BJ (cell line): ENCODE measurements around the gene ADD2. TPM values are rescaled to one million over a fixed set of nuclear protein-coding genes. Genes with fewer than 3 reads are reported as not detected.

ENCODE experiments used
- CTCF ChIA-PET: fragments of 350-600 bp; formaldehyde crosslinking; extraction: SDS; loops from one replicate; lab custom pipeline; 2021; ENCODE audit warnings: antibody characterized with exemption, inconsistent platforms; lab: Yijun Ruan, JAX
- POLR2A ChIA-PET: fragments of 300-600 bp; sonication (Branson Sonifier 250); formaldehyde crosslinking; extraction: SDS; loops from one replicate; lab custom pipeline; 2021; ENCODE audit warnings: antibody characterized with exemption; lab: Charles Lee
- DNase-seq: peaks from one replicate; pipeline ENCODE4 v3.0.0-alpha.2; 2011; ENCODE audit warnings: low read depth
- H3K27me3 ChIP-seq: 2 replicates; pipeline ENCODE4 v1.6.0; 2011; ENCODE audit warnings: low read length; ENCODE audit not compliant: control insufficient read depth, insufficient read depth
- H3K36me3 ChIP-seq: 2 replicates; pipeline ENCODE4 v1.5.1; 2011; ENCODE audit warnings: low read length; ENCODE audit not compliant: control insufficient read depth, insufficient read depth
- H3K4me3 ChIP-seq: 2 replicates; pipeline ENCODE4 v1.5.1; 2011; ENCODE audit warnings: low read depth, mild to moderate bottlenecking, control low read depth, low read length
- CTCF ChIP-seq: IDR thresholded peaks from 2 replicates; pipeline ENCODE4 v1.5.1; 2011; ENCODE audit warnings: low read depth, mild to moderate bottlenecking, control low read depth, inconsistent platforms, low read length, moderate library complexity; ENCODE audit not compliant: insufficient read depth
- polyA plus RNA-seq: library from polyadenylated mRNA; depleted of rRNA; stranded (reverse); fragments of >200 nt; gene quantifications from 2 replicates; pipeline ENCODE4 v1.2.3, GENCODE V29; 2011

Gene ADD2
- polyA plus RNA-seq, 1 experiment: not detected

- ChIA-PET CTCF (interaction anchor here (1.0 to 2.5 kb wide), 4 partner anchors 16 to 466 kb away, joined by 3 to 9 read pairs (median 4); partner anchors contain the start of gene FAM136A), POLR2A (no interaction called here)
- Histone ChIP-seq H3K4me3 (no peak overlapping the region), H3K36me3 (no peaks in the 10 kb centered on the region), H3K27me3 (peaks cover 31% of the 10 kb centered on the region)
- no peak for TF ChIP-seq CTCF
- DNase-seq: no peak
Measured at GRCh38 chr2:70768590-70769085, 638 bp upstream of the ADD2 start.

- no peak overlapping the region for H3K4me3 ChIP-seq
Measured at GRCh38 chr2:70767079-70767698, 811 bp downstream of the ADD2 start.

DNA sequence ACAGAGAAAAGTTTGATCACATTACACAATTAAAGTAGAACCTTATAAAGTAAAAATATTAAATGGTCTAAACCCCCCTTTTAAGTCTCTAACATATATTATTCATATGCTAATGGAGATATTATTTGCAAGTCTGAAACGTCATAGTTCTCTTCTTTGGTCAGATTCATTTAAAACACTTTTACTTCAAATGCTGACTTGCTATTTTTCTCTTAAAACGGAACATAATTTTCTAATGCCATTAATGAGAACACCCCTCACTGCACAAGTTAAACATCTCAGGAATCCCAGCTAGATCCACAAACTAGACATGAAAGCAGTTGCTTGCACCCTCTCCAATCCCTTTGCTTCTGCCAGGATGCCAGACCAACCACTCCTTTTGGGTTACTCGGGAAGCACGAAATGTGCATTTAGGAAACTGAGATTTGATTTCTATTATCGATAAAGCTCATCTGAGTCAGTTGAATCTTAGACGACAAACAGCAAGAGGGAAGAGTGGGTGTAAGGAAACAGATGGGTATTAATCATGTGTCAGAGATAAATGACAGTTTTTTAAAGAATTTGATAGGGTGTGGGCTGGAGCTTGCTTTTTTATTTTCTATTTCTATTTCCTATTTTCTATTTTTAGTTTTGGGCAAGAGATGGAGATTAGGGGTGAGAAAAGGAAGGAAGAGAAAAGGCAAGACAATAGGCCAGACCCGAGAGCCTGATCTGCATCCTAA, 1.5 kb downstream of the ADD2 start:
- TF ChIP-seq CTCF: no peak
- CTCF ChIA-PET: no interaction called here
- H3K27me3 ChIP-seq: peaks cover 25% of the 10 kb centered on the region
- H3K36me3 ChIP-seq: no peaks in the 10 kb centered on the region
- POLR2A ChIA-PET: no interaction called here
- no peak overlapping the region for H3K4me3 ChIP-seq
- DNase-seq: no peak

More at GRCh38 chr2:70767079-70767698, 811 bp downstream of the ADD2 start:
- no peak for DNase-seq
- ChIA-PET POLR2A (no interaction called here), CTCF (no interaction called here)
- TF ChIP-seq CTCF: no peak
- Histone ChIP-seq H3K27me3 (peaks cover 31% of the 10 kb centered on the region), H3K36me3 (no peaks in the 10 kb centered on the region)

- CTCF ChIA-PET: no interaction called here
- no peak overlapping the region for H3K4me3 ChIP-seq
- no peak for DNase-seq
- no peak for TF ChIP-seq CTCF
- peaks cover 25% of the 10 kb centered on the region for H3K27me3 ChIP-seq
- no peaks in the 10 kb centered on the region for H3K36me3 ChIP-seq
- POLR2A ChIA-PET: no interaction called here
Measured at GRCh38 chr2:70765507-70765906, 2.5 kb downstream of the ADD2 start.

DNA sequence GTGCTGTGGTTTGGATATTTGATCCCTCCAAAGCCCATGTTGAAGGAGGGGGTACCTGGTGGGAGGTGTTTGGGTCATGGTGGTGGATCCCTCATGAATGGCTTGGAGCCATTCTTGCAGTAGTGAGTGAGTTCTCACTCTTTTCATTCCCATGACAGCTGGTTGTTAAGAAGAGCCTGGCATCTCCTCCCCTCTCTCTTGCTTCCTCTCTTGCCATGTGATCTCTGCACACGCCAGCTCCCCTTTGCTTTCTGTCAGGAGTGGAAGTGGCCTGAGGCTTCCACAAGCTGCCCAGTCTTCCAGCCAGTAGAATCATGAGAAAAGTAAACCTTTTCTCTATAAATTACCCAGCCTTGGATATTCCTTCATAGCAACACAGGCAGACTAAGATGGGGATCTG, 8.6 kb downstream of the ADD2 start:
- no peak for TF ChIP-seq CTCF
- no peak for DNase-seq
- no peak overlapping the region for H3K4me3 ChIP-seq
- no peaks in the 10 kb centered on the region for H3K36me3 ChIP-seq
- H3K27me3 ChIP-seq: peaks cover 1% of the 10 kb centered on the region; the same call in 1 of the 2 replicates
- CTCF ChIA-PET: interaction anchor here (0.8 to 1.0 kb wide), 2 partner anchors 8 to 14 kb away, joined by 3 read pairs; partner anchors contain the start of gene ADD2
- POLR2A ChIA-PET: no interaction called here
